ENCODE results near the gene RNASE7. TPM values are rescaled to one million over a fixed set of nuclear protein-coding genes. Genes with fewer than 3 reads are reported as not detected.
A peak's percentile ranks its signal among the peaks of the same experiment; 100 is the strongest.

RNASE7 gene
- total RNA-seq, 1 experiment from 2014 or later: not detected

GRCh38 chr14:21011136-21011535 lies 31.0 kb upstream of the RNASE7 start:
- DNase-seq (no peak), ATAC-seq (no peak)
- Histone ChIP-seq H3K4me1 (ENCODE audit: insufficient read depth, low read length) (no peaks in the 10 kb centered on the region), H3K9me2 (replicated peaks; ENCODE audit: low read length) (no peaks in the 10 kb centered on the region), H3K27ac (ENCODE audit: low read length) (no peak overlapping the region), H3K9ac (ENCODE audit: low read length) (no peak overlapping the region), H3K36me3 (ENCODE audit: low read depth, low read length) (no peaks in the 10 kb centered on the region), H3K79me2 (ENCODE audit: low read length) (no peaks in the 10 kb centered on the region), H3K4me2 (ENCODE audit: low read length) (no peak overlapping the region), H3K9me3 (ENCODE audit: low read length) (no peaks in the 10 kb centered on the region), H3K4me3 (ENCODE audit: low read length) (no peak overlapping the region), H3K27me3 (ENCODE audit: low read length) (peaks cover 24% of the 10 kb centered on the region), H3F3A (ENCODE audit: low read length, unreplicated experiment) (no peaks in the 10 kb centered on the region), H4K20me1 (ENCODE audit: low read length) (no peaks in the 10 kb centered on the region), H2AFZ (ENCODE audit: low read length) (no peak overlapping the region)
- BruUV-seq (replicated peaks): no TSS peak
- TF ChIP-seq CTCF (conservative IDR thresholded peaks at IDR 0.05; ENCODE audit: low read depth, low read length) (no peak), EZH2phosphoT487 (IDR thresholded peaks at IDR 0.05; ENCODE audit: borderline replicate concordance, low read length) (no peak), EZH2 (IDR thresholded peaks at IDR 0.05; ENCODE audit: low read length, unreplicated experiment) (no peak)
- intact Hi-C loops (cut with micrococcal nuclease): no loop called here
- ChIA-PET POLR2A (ENCODE audit: unreplicated experiment) (no interaction called here), CTCF (interaction anchor here (0.6 kb wide), 1 partner anchor 39 kb away, joined by 3 read pairs; no protein-coding TSS in a partner anchor)

- no peaks in the 10 kb centered on the region for H3K9me3 ChIP-seq (ENCODE audit: low read length)
- no peak overlapping the region for H3K4me3 ChIP-seq (ENCODE audit: low read length)
- no peaks in the 10 kb centered on the region for H3K36me3 ChIP-seq (ENCODE audit: low read depth, low read length)
- H3K79me2 ChIP-seq (ENCODE audit: low read length): no peaks in the 10 kb centered on the region
- ATAC-seq (peak; percentile 94), DNase-seq (peak; percentile 92)
- CTCF ChIA-PET: interaction anchor here (0.5 to 1.9 kb wide), 11 partner anchors 9 to 343 kb away, joined by 3 to 23 read pairs (median 6); no protein-coding TSS in a partner anchor
- no peaks in the 10 kb centered on the region for H4K20me1 ChIP-seq (ENCODE audit: low read length)
- TF ChIP-seq EZH2phosphoT487 (IDR thresholded peaks at IDR 0.05; ENCODE audit: borderline replicate concordance, low read length): no peak
- TF ChIP-seq CTCF (conservative IDR thresholded peaks at IDR 0.05; ENCODE audit: low read depth, low read length): peak; percentile 94
- TF ChIP-seq EZH2 (IDR thresholded peaks at IDR 0.05; ENCODE audit: low read length, unreplicated experiment): no peak
- no peaks in the 10 kb centered on the region for H3K9me2 ChIP-seq (replicated peaks; ENCODE audit: low read length)
- no peaks in the 10 kb centered on the region for H3F3A ChIP-seq (ENCODE audit: low read length, unreplicated experiment)
- intact Hi-C loops (cut with micrococcal nuclease): loop anchor here (1.0 kb wide), 2 partner anchors 26 to 93 kb away; no protein-coding TSS in a partner anchor
- BruUV-seq (replicated peaks): no TSS peak
- H3K9ac ChIP-seq (ENCODE audit: low read length): no peak overlapping the region
- POLR2A ChIA-PET (ENCODE audit: unreplicated experiment): no interaction called here
- no peaks in the 10 kb centered on the region for H3K4me1 ChIP-seq (ENCODE audit: insufficient read depth, low read length)
- H3K27me3 ChIP-seq (ENCODE audit: low read length): peaks cover 34% of the 10 kb centered on the region
- H3K27ac ChIP-seq (ENCODE audit: low read length): no peak overlapping the region
- H3K4me2 ChIP-seq (ENCODE audit: low read length): no peak overlapping the region
- H2AFZ ChIP-seq (ENCODE audit: low read length): no peak overlapping the region
Observed at GRCh38 chr14:21014761-21015190, 27.4 kb upstream of the RNASE7 start.

GRCh38 chr14:21015312-21015711 lies 26.9 kb upstream of the RNASE7 start:
- Histone ChIP-seq H3F3A (ENCODE audit: low read length, unreplicated experiment) (no peaks in the 10 kb centered on the region), H3K4me3 (ENCODE audit: low read length) (no peak overlapping the region), H3K27me3 (ENCODE audit: low read length) (peaks cover 36% of the 10 kb centered on the region), H3K4me2 (ENCODE audit: low read length) (no peak overlapping the region), H3K4me1 (ENCODE audit: insufficient read depth, low read length) (no peaks in the 10 kb centered on the region), H3K9me2 (replicated peaks; ENCODE audit: low read length) (no peaks in the 10 kb centered on the region), H3K79me2 (ENCODE audit: low read length) (no peaks in the 10 kb centered on the region), H3K9me3 (ENCODE audit: low read length) (no peaks in the 10 kb centered on the region), H3K9ac (ENCODE audit: low read length) (no peak overlapping the region), H3K27ac (ENCODE audit: low read length) (no peak overlapping the region), H2AFZ (ENCODE audit: low read length) (no peak overlapping the region), H3K36me3 (ENCODE audit: low read depth, low read length) (no peaks in the 10 kb centered on the region), H4K20me1 (ENCODE audit: low read length) (no peaks in the 10 kb centered on the region)
- intact Hi-C loops (cut with micrococcal nuclease): no loop called here
- BruUV-seq (replicated peaks): no TSS peak
- POLR2A ChIA-PET (ENCODE audit: unreplicated experiment): no interaction called here
- ATAC-seq: no peak
- TF ChIP-seq EZH2 (IDR thresholded peaks at IDR 0.05; ENCODE audit: low read length, unreplicated experiment) (no peak), EZH2phosphoT487 (IDR thresholded peaks at IDR 0.05; ENCODE audit: borderline replicate concordance, low read length) (no peak), CTCF (conservative IDR thresholded peaks at IDR 0.05; ENCODE audit: low read depth, low read length) (no peak)
- CTCF ChIA-PET: interaction anchor here (0.6 to 1.9 kb wide), 9 partner anchors 10 to 203 kb away, joined by 3 to 23 read pairs (median 7); no protein-coding TSS in a partner anchor
- DNase-seq: no peak
